CD4-positive, alpha-beta T cell treated with Interleukin-10 for 1 hour (primary cell): ENCODE measurements around the gene DDA1.
"Not testable (repeated sequence)": the region's sequence is repeated elsewhere in the genome, so short reads cannot be mapped to it uniquely, and the experiment has no call there.

Experiments
- DNase-seq: peaks from one replicate; pipeline ENCODE4 v3.0.0-alpha.2; 2020

DDA1 gene

GRCh38 chr19:17289489-17289888 lies 19.9 kb upstream of the DDA1 start:
- peak; percentile 43 for DNase-seq

- peak; percentile 88 for DNase-seq
Measured at GRCh38 chr19:17292301-17293074, 16.9 kb upstream of the DDA1 start.

DNA sequence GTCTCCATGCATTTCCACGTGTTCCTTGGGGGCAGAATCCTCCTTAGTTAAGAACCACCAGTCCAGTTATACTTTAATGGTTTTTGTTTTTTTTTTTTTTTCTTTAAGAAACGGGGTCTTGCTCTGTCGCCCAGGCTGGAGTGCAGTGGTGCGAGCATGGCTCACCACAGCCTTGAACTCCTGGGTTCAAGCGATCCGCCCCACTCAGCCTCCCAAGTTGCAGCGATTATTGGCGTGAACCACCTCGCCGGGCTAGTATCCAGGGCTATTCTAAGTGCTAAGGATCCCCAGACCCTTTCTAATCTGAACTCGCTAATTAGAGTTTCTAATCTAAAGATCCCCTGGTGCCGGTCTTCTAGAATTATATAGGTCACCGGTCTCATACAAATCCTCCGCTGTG lies 15.8 kb upstream of the DDA1 start:
- DNase-seq = no peak

DNA sequence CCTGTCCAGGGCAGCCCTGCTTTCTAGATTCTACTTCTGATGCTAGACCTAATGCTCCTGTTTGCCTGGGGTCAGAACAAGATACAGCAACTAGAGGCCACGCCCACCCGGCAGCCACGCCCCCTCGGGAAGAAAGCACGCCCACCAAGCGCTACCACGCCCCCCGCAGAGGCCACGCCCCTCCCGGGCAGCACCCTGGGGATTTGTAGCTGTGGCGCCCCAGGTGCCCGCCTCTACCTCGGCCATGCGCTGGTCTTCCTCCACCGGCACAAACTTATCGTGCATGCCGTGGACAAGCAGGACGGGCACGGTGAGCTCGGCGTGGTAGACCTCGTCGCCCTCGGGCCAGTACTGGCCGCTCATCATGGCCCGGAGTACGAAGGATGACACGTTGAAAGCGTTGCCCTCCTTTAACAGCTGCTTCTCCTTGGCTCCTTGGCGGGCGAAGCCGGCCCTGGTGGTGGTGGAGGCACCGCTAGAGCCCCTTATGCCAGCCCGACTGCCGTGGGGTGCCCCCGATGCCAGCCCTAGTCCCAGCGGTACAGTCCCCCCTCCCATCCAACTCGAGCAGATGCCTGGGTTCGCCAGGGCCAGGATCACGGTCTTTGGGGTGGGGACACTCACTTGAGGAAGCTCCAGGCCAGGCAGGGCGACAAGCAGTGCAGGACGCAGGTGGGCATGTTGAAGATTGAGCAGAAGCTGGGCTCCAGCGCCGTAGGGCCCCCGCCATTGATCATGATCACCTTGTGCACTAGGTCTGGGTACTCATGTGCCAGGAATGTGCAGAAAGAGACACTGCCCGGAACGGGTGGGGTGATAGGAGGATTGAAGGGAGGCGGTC lies 15.1 kb upstream of the DDA1 start:
- DNase-seq = peak; percentile 62

- DNase-seq = not testable (repeated sequence)
Measured at GRCh38 chr19:17295551-17295950, 13.8 kb upstream of the DDA1 start.

GRCh38 chr19:17296273-17296672 lies 13.1 kb upstream of the DDA1 start:
- no peak for DNase-seq

GRCh38 chr19:17296976-17297375 lies 12.4 kb upstream of the DDA1 start:
- DNase-seq = no peak

- no peak for DNase-seq
Measured at GRCh38 chr19:17300992-17301619, 8.3 kb upstream of the DDA1 start.

- peak; percentile 30 for DNase-seq
Measured at GRCh38 chr19:17302391-17303166, 6.8 kb upstream of the DDA1 start.

GRCh38 chr19:17303167-17303939 lies 6.0 kb upstream of the DDA1 start, which contains the start of gene ABHD8:
TSS of gene ABHD8 (minus strand) at chr19:17303425. CDS start at chr19:17301616, 1,809 bp downstream.
- peak; percentile 95 for DNase-seq

DNA sequence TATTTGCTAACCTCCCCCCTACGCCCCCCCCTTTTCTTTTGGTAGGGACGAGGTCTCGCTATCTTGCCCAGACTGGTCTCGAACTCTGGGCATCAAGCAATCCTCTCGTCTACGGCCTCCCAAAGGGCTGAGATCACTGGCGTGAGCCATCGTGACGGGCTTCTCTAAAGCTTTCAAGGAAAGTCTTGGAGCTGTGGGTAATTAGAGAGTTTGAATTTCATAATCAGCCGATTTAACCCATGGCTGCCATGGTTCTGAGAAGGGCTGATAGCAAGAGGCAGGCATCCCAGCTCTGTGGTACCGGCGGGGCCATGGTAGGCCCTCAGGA lies 5.5 kb upstream of the DDA1 start:
- no peak for DNase-seq

- DNase-seq = no peak
Measured at GRCh38 chr19:17304386-17305215, 4.8 kb upstream of the DDA1 start.

- DNase-seq = no peak
Measured at GRCh38 chr19:17305216-17305516, 4.2 kb upstream of the DDA1 start.

DNA sequence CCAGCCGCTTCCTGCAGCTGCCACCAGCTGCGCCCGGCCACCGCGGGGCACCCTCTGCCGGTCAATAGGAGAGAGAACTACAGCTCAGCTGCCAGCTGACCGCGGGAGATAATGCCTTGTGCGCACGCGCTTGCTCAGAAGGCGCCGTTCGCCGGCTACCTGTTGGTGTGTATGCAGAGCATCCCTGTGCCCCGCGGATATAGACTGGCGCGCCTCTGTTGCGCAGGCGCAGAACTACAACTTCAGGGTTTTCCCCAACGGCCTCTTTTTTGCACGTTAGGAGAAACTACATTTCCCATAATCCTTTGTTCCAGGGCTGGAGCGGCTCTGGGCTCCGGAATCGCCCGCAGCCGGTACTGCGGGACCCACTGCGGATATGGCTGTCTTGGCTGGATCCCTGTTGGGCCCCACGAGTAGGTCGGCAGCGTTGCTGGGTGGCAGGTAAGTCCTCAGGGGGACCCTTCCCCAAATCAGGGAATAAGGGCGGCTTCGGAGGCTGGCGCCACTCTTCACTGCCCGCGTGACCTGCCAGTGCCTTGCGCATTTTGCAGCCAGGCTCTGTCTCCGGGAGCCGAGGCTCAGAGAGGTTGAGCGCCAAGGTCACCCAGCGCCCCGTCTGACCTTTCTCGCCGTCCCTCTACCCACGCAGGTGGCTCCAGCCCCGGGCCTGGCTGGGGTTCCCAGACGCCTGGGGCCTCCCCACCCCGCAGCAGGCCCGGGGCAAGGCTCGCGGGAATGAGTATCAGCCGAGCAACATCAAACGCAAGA lies 3.7 kb upstream of the DDA1 start, which contains the start of gene MRPL34:
Gene MRPL34 (plus strand): TSS at position 356 of the 768 bp plus-strand sequence. CDS start 21 bp downstream, at position 377.
- DNase-seq = peak; percentile 99

GRCh38 chr19:17306285-17306714 lies 3.1 kb upstream of the DDA1 start:
- no peak for DNase-seq

- DNase-seq = no peak
Measured at GRCh38 chr19:17307876-17308377, 1.4 kb upstream of the DDA1 start.

GRCh38 chr19:17309965-17310461 lies 650 bp downstream of the DDA1 start:
- no peak for DNase-seq

- DNase-seq = no peak
Measured at GRCh38 chr19:17311455-17312188, 2.3 kb downstream of the DDA1 start.
